Psoas muscle (tissue), 8 donors: Measurements from ENCODE around the gene TCERG1L. TPM values are rescaled to one million over a fixed set of nuclear protein-coding genes. Genes with fewer than 3 reads are reported as not detected.

Source experiments
- ATAC-seq, 4 donors: fragments of 200-7000 bp; cut with Tn5 transposase; one replicate each; pipeline ENCODE4 v1.9.1; 2020; ENCODE audit warnings: moderate library complexity in 3 of 4, mild to moderate bottlenecking in 2 of 4
- DNase-seq, 2 donors: peaks; one replicate each; pipeline ENCODE4 v3.0.0-alpha.2; 2020
- H3K27ac ChIP-seq: fragments of 200-600 bp; one replicate; pipeline ENCODE4 v1.8.0; 2022
- H3K27me3 ChIP-seq, 3 donors: fragments of 200-600 bp in 1 of 3; one replicate each; pipeline versions ENCODE4 v1.6.1 to v1.8.0; 2013 to 2022; ENCODE audit warnings: low read length in 2 of 3, mild to moderate bottlenecking in 2 of 3, moderate library complexity in 1 of 3; ENCODE audit not compliant: insufficient read depth in 3 of 3
- H3K36me3 ChIP-seq, 2 donors: fragments of 200-600 bp in 1 of 2; one replicate each; pipeline versions ENCODE4 v1.6.1 to v1.8.0; 2013 to 2022; ENCODE audit warnings: low read depth in 1 of 2, mild to moderate bottlenecking in 1 of 2, moderate library complexity in 1 of 2; ENCODE audit not compliant: insufficient read depth in 1 of 2
- H3K4me1 ChIP-seq: fragments of 200-600 bp; one replicate; pipeline ENCODE4 v1.8.0; 2022
- H3K4me3 ChIP-seq: fragments of 200-600 bp; one replicate; pipeline ENCODE4 v1.8.0; 2022; ENCODE audit warnings: mild to moderate bottlenecking
- H3K9me3 ChIP-seq: fragments of 200-600 bp; one replicate; pipeline ENCODE4 v1.8.0; 2022
- WGBS, 3 donors: extraction: QIAGEN DNeasy Blood & Tissue Kit; methylation state at CpG; one replicate each; pipeline versions ENCODE4 v1.1.6 to v1.1.7; 2013; 5-methylcytosine and 5-hydroxymethylcytosine counted together
- intact Hi-C, 2 donors: fragments of 100-400 bp; cut with DNase I; formaldehyde crosslinking; loops; one replicate each; pipeline versions ENCODE4 v1.11.0 to v1.14.2; 2022
- polyA plus RNA-seq, 3 donors: library from polyadenylated mRNA; stranded (reverse); fragments of 200-250 nt; gene quantifications; one replicate each; pipeline ENCODE4 v1.2.3, GENCODE V29; 2013
- total RNA-seq, 4 donors: library from RNA; stranded (reverse); fragmentation: NEBNext Ultra II Directional in 2 of 4; extraction: Animal tissue kit (Norgen Biotek cat#: 25700) in 2 of 4; gene quantifications; one replicate each; pipeline versions ENCODE4 v1.2.1 to v1.2.4, GENCODE V29; 2021 to 2023
- TF ChIP-seq, protein P1 (sequence below): fragments of 200-600 bp; IDR thresholded peaks from one replicate; pipeline ENCODE4 v1.8.0; 2022; ENCODE audit warnings: antibody characterized with exemption
- donor health status: healthy with polysubstance abuse.
- donor health status: DM: no; HTN: no; CAD: no; lungs with moderate emphysema.
- donor health status: Bipolar disorder and iron deficiency.
- donor health status: healthy.
- donor health status: DM: yes; HTN: yes; CAD: no.
- donor health status: DM: no; HTN: no; CAD: no.
- donor health status: DM: no; HTN: no; CAD: no.
- donor health status: DM: yes; HTN: yes; CAD: no.

Gene TCERG1L
- total and polyA plus RNA-seq, 7 donors, result 0.01 TPM; not detected in 6

DNA sequence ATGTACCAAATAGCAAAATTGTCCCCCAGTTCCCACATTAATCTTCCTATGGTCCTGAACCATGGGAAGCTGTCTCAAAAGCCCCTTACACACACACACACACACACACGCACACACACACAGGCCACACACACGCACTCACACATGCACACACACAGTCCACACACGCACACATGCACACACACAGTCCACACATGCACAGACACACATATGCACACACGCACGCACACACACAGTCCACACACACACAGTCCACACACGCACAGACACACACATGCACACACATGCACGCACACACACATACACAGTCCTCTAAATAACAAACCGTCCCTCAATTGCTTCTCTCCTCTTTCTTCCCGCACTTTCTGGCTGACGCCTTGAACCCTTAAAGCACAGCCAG is 265.3 kb downstream of the TCERG1L start:
- no peak overlapping the region for H3K27ac ChIP-seq
- no peak overlapping the region for H3K4me3 ChIP-seq
- intact Hi-C loops, result no loop called here
- no peaks in the 10 kb centered on the region for H3K9me3 ChIP-seq
- H3K4me1 ChIP-seq, result no peaks in the 10 kb centered on the region
- ATAC-seq (no peak), DNase-seq (no peak)
- WGBS, 3 donors, result 80 to 83% (median 82%) methylated on average over 10 of the region's 10 CpGs
- H3K36me3 ChIP-seq, result no peaks in the 10 kb centered on the region
- TF ChIP-seq, protein P1, sequence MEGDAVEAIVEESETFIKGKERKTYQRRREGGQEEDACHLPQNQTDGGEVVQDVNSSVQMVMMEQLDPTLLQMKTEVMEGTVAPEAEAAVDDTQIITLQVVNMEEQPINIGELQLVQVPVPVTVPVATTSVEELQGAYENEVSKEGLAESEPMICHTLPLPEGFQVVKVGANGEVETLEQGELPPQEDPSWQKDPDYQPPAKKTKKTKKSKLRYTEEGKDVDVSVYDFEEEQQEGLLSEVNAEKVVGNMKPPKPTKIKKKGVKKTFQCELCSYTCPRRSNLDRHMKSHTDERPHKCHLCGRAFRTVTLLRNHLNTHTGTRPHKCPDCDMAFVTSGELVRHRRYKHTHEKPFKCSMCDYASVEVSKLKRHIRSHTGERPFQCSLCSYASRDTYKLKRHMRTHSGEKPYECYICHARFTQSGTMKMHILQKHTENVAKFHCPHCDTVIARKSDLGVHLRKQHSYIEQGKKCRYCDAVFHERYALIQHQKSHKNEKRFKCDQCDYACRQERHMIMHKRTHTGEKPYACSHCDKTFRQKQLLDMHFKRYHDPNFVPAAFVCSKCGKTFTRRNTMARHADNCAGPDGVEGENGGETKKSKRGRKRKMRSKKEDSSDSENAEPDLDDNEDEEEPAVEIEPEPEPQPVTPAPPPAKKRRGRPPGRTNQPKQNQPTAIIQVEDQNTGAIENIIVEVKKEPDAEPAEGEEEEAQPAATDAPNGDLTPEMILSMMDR, result no peak
- no peaks in the 10 kb centered on the region for H3K27me3 ChIP-seq

DNA sequence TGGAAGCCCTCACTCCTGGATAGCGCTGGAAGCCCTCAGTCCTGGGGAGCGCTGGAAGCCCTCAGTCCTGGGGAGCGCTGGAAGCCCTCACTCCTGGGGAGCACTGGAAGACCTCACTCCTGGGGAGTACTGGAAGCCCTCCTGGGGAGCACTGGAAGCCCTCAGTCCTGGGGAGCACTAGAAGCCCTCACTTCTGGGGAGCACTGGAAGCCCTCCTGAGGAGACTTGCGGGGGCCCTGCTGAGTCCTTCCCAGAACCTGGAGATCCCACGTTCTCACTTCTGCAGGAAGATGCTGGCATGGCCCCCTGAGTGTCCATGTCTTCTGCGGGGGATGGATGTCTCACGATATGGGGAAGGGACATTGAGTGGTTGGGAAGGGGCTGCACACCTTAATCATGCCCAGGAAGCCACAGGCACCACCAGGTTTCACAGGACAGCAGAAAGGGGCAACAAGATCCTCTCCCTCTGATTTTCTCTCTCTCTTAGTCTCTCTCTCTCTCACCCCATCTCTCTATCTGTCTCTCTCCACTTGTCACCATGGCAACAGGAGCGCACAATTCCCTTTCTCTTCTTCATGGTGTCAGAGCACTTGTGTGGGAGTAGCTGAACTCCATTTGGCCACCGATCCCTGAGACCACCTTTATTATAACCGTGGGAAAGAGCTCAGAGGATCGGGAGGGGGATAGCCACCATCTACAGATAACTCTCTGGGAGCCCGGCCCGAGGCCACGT is 267.0 kb downstream of the TCERG1L start:
- TF ChIP-seq, protein P1, result no peak
- H3K27me3 ChIP-seq, result peaks cover 0 to 2% (median 0%) of the 10 kb centered on the region in 3 donors
- H3K4me3 ChIP-seq, result no peak overlapping the region
- ATAC-seq (no peak), DNase-seq (no peak)
- 69 to 83% (median 76%) methylated on average over 14 of the region's 14 CpGs for WGBS, 3 donors
- no peaks in the 10 kb centered on the region for H3K36me3 ChIP-seq
- no peaks in the 10 kb centered on the region for H3K9me3 ChIP-seq
- no peak overlapping the region for H3K27ac ChIP-seq
- intact Hi-C loops, result no loop called here
- H3K4me1 ChIP-seq, result no peaks in the 10 kb centered on the region

DNA sequence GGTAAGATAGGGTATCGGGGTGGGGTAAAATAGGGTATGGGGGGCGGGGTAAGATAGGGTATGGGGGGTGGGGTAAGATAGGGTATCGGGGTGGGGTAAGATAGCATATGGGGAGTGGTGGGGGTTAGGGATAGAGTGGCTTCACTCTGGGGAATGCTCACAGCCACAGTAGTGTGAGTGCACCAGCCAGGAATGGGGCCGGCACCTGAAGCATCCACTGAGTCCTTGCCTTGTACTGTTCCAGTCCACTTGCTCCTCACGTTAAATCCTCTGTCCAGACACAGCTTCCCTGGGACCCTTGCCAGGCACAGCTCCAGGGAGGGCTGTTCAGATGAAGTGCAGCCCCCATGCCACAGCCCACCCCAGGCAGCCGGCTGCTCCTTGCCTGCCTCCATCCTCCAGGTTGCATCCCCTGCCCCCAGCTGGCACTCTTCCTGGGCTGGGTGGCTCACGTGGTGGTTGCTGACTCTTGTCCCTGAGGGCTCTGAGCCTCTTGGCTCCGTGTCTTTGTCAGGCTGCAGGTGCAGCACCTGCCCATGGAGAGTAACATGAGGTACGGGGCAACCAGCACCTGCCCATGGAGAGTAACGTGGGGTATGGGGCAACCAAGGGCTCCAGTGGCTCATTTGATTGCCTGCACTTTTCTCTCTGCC is 268.4 kb downstream of the TCERG1L start:
- TF ChIP-seq, protein P1, result no peak
- intact Hi-C loops, result no loop called here
- no peaks in the 10 kb centered on the region for H3K9me3 ChIP-seq
- ATAC-seq, result no peak
- H3K27me3 ChIP-seq, result peaks cover 0 to 2% (median 0%) of the 10 kb centered on the region in 3 donors
- no peaks in the 10 kb centered on the region for H3K4me1 ChIP-seq
- H3K36me3 ChIP-seq, result no peaks in the 10 kb centered on the region
- DNase-seq, result no peak
- 23 to 56% (median 49%) methylated on average over 7 to 9 of the region's 10 CpGs for WGBS, 3 donors
- H3K4me3 ChIP-seq, result no peak overlapping the region
- H3K27ac ChIP-seq, result no peak overlapping the region
